GM19467 (cell line): Measurements from ENCODE around the gene UMODL1.

Experiments
- ATAC-seq: cut with Tn5 transposase; IDR thresholded peaks from one replicate; pipeline ENCODE4 v1.9.1; 2021; ENCODE audit warnings: mild to moderate bottlenecking, moderate library complexity; ENCODE audit not compliant: unreplicated experiment

UMODL1 gene

DNA sequence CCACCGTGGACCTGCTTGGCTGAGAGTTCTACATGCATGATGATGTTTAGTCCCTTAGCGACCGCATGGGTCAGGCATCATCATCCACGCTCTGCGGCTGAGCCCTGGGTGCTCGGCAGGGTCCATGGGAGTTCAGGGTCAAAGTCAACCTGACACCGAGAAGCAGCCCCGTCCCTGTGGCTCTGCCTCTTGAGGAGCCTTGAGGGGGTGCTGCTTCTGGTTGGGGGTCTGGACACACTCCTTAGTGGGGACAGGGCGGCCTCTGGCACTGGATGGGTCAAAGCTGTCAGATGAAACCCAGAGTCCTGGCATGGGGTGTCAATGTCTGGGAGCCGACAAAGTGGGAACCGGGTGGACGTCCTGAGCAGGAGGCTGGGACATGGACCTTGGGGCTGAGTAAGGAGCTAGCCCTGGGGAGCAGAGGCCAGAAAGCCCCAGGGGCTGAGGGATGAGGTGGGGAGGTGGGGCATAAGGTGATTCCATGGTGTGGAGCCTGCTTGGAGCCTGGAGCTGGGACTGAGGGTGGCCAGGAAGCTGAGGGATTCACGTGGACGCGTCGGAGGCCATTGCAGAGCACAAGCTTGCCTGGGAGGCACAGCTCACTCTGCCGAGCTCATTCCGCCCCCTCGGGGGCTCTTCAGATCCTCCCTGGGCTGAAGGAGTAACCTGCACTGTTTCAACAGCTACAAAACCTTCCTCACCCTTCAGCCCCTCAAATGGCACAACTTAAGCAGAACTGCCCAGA, 53.9 kb downstream of the UMODL1 start:
- ATAC-seq = no peak

DNA sequence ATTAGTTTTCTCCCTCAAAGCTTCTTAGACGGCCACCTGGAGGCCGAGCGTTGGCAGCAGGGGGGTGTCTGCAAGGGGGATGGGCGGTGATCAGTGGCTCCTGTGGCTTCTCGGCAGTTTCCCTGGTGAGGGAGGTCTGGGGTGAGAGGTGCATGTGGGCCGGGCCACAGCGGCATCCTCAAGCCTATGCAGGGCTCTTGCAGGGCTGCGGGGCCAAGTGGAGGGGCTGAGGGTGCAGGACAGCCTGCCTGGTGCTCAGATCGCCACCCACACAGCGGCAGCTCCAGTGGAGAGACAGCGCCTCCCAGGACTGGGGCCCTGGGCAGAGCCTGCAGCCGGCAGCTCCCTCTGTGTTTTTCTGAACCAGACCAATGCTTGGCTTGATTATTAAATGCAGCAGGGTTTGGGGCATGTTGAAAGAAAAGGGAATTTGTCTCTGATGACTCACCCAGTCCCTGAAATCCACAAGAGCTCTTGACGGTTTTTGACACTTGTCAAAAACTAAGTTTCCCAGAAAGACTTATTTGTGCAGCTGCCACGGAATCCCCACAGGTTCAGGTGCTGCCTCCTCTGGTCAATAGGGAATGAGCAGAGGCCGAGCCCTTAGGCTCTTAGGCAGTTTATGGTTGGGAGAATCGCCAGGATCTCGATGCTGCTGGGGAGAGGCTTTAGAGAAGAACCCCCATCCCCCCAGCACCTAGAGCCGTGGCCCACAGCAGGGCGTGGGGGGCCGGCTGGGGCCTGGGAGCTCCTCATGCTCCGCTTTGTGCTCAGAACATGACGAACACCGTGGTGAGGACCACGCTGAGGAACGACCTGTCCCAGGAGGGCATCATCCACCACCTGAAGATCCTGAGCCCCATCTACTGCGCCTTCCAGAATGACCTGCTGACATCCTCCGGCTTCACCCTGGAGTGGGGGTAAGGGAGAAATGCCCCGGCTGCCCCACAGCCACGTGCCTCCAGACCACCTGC, 54.7 kb downstream of the UMODL1 start:
- no peak for ATAC-seq

DNA sequence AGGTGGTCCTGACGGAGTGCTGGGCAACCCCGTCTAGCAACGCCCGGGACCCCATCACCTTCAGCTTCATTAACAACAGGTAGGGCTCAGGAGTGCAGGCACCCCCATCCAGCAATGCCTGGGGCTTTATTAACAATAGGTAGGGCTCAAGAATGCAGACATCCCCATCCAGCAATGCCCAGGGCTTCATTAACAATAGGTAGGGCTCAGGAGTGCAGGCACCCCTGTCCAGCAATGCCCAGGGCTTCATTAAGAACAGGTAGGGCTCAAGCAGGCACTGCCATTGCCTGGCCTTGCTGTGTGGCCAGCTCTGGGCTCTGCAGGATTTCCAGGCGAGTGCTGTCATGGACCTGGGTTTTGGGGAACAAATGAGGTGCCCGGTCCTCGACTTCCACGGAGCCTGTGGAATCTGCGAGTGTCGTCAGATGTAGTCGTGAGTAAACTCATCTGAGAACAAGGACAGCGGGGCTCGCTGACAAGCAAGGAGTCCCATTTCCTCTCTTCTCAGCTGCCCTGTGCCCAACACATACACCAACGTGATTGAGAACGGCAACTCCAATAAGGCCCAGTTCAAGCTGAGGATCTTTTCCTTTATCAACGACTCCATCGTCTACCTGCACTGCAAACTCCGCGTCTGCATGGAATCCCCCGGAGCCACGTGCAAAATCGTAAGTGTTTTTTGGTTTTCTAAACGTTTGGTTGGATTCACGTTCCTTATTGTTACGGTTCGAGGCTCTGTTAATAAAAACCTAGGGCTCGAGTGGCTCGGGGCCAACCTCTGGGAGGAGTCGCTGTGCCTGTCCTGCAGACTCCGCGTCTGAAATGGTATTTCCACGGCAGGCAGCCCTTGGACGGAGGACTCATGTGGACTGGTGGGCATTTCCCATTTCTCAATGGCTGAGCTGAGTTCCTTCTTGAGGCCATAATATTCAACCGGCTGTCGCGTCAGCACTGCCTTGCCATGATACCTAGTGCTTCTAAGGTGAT, 56.3 kb downstream of the UMODL1 start:
- no peak for ATAC-seq

DNA sequence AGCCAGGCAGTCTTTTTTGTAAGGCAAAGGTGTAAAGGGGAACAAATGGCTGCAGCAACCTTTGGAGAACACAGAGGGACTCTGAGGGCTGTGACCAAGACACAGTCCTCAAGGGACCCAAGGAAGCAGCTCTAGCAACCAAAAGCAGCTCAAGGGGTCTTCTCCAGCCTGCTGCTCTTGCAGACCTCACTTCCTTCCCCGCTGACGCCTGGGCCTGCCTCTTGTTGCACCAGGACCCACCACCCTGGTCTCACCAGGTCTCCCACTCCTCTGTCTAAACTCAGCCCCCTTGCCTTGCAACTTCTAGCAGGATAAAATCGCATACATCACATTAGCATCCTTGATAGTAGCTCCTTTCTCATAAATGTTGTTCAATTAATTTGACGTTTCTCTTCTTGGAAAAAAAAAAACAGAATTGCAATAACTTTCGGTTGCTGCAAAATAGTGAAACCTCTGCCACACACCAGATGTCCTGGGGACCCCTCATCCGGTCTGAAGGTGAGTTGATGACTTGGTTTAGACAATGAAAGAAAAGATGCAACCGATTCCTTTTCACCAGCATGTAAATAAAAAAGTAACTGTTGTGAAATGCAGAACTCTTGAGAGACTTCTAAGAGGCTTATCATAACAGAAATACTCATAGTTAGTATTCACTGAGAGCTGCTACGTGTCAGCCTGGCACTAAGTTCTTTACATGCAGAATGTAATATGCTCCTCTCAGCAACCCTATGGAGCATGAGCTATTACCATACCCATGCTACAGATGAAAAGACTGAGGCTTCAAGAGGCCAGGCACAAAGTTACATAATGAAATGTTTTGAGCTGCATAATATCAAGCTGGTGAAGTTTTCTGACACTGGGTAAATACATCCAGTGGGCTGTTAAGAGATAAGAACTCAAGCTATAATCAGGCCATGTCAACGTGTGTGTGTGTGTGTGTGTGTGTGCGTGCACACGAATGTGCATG, 58.5 kb downstream of the UMODL1 start:
- ATAC-seq = no peak

DNA sequence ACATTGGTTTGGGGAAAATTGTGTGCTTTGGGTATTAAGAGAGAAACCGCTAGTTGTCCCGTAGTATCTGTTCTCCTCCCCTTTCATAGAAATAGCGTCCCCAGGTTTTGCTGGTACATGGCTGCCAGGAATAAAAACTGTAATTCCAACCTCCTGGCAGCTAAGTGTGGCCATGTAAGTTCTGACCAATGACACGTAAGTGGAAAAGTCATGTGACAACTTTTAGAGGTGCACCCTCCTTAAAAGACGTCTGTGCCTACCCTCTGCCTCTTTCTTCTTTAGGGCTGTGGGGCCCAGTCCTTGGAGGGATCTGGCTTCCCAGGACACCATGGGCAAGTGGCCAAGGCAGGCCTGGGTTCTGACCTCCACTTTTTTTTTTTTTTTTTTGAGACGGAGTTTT, 59.3 kb downstream of the UMODL1 start:
- no peak for ATAC-seq

DNA sequence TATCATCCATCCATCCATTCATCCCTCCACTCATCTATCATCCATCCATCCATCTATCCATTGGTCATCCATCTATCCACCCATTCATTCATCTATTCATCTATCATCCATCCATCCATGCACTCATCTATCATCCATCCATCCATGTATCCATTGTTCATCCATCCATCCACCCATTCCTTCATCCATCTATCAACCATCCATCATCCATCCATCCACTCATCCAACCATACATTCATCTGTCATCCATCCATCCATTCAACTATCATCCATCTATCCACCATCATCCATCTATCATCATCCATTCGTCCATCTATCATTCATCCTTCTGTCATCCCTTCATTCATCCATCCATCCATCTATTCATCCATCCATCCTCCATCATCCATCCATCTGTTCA, 61.1 kb downstream of the UMODL1 start:
- ATAC-seq = no peak

DNA sequence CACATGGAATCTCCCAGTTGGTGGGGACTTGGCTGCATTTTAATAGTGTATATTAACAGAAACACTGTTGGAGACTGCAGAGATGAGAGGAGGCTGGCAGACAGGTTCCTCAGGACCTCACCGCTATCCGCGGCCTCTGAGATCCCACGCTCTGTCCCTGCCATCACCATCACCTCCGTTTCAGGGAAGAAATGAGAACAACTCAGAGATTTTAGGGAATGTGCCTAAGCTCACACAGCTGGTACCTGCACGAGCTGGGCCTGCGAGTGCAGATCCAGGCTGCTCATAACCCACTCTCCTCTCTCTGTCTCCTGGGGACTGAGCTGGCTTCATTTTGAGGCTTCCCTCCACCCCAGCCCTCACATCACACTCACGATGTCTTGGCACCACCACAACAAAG, 62.0 kb downstream of the UMODL1 start:
- ATAC-seq = no peak

DNA sequence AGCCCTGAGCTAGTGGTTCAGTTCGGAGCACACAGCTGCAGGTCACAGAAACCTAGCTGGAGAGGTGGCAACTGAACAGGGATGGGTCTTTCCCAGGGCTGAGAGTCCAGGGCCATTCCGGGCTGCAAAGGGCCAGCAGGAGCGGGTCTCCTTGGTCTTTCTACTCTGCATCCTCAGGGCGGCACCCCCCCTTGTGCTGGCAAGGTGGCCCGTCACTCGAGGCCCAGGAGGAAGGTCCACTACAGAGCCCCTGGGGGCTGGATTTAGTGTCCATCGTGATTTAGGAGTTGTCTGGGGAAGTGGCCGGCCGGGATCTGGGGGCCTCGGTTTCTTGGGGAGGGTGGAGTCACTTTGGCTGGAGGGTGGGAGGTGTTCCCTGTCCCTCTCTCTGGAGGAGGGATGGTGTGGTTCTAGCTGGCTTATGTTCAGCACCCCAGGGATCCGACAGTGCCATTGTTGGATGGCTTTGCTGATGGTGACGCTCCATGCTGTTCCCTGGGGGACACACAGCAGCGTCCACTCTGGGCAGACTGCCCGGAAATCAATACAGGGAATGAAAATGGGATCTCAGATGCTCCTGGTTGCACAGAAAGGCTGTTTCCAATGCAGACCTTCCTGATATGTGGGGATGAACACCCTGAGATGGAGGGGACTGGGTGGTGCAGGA, 64.4 kb downstream of the UMODL1 start:
- ATAC-seq = no peak

DNA sequence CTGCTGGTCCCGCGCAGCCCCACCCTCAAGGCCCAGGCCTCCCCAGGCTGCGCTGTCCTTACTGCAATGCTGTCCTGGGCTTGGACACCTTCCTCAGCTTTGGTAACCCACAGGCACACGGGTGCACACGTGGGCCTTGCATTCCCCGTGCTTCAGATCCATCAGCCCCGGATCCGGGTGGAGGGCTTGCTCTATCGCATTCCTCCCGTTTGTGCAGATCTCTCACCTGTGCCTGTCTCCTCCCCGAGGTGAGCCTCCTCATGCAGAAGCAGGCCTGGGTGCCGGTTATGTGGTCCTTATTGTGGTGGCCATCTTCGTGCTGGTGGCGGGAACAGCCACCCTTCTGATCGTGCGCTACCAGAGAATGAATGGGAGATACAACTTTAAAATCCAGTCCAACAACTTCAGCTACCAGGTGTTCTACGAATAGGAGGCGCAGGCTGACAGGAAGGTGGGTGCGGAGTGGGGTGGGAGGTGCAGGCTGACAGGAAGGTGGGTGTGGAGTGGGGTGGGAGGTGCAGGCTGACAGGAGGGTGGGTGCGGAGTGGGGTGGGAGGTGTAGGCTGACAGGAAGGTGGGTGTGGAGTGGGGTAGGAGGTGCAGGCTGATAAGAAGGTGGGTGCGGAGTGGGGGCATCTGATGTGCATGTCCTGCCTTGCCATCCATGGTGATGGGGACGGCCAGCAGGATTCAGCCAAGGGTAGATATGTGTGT, 66.2 kb downstream of the UMODL1 start:
- ATAC-seq = no peak

DNA sequence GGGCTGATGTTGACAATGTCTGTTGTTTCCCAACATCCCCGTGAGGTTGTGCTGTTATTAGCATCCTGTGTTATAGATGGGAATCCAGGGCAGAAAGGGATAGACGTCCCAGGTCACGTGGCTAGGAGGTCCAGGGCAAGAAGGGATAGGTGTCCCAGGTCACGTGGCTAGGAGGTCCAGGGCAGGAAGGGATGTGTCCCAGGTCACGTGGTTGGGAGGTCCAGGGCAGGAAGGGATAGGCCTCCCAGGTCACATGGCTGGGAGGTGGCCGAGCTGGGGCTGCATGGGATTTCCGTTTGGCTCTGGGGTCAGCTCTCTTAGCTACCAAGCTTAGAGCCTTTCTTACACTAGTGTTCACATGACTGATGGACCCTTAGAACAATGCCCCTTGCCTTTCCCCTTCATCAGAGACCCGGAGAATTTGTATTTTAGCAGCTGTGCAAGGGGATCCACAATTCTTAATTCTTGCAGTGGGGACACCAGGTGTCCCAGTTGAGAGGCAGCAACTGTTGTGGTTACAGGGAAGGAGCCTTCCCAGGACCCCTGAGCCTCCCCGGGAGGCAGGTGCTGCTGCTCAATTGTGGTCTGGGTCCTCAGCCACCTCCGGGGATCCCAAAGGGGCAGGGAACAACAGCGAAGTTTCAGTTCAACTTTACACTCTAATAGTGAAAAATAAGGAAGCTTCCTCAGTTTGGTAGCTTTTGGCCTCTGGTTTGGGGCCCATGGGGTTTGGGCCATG, 69.2 kb downstream of the UMODL1 start:
- ATAC-seq = no peak

DNA sequence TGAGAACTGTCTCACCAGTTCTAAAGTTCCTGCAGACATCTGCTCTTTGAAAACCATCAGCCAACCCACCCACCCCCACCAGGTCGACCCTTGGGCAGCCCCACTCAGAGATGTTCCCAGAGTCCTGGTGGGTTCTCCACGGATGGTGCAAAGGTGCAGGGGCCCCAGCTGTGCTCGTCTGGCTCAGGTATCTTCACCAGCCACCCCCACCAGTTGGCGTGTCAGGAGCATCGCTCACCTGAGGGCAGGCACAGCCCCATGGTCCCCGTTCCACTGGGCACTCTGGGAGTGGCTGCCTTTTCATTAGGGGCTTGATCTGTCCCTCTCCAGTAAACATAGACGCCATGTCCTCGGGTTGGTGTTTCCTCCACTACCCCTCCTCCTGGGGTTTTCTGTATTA, 70.5 kb downstream of the UMODL1 start:
- ATAC-seq = no peak

DNA sequence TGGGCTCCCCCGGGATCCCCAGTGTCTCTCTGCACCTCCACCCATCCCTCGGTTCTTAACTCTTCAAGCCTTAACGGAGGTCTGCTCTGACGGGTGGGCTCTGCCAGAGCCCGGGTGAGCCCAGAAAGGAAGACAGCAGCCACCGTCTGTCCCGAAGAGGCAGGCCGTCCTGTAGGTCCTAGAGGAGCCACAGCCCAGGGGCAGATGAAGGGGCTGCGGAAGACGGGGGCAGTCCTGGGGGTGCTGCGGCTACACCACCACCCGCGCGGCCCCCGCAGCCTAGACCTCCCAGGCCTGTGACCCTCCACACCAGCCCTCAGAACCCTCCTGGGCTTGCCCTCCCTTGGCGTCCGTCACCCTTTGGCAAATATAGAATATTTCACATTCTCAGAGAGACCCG, 71.0 kb downstream of the UMODL1 start:
- ATAC-seq = no peak

DNA sequence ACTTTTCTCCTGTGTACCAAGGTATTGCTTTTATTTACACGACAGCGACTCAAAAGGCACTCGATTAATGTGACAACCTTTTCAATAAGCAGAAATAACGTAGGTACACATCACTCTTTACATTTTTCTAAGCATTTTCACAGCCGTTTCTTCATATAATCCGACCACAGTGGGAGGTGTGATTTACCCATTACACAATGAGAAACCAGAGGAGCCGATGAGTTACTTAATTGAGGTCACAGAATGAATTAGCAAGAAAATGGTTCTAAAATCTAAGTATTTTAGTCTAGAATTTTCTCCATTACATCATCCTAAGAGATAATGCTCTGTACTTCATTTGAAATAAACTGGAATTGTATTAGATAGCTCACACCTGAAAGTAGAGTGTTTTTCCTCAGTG, 71.5 kb downstream of the UMODL1 start:
- no peak for ATAC-seq

DNA sequence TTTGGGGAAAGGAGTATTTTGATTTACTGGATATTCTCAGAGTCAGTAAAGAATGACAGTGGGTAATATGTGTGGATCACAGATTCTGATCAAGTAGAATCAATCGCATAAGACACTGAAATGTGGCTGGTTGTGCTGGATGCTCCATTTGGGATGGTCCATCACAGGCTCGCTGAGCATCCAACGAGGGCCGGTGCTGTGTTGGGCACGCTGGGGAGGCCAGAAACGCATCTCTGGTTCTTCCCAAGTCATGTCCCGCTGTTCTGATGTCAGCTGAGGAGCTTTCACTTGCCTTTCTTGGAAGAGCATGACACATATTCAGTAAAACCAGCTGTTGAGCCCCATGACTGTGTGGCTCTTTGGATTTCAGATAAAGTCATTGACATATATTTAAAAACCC, 72.0 kb downstream of the UMODL1 start:
- ATAC-seq = no peak

DNA sequence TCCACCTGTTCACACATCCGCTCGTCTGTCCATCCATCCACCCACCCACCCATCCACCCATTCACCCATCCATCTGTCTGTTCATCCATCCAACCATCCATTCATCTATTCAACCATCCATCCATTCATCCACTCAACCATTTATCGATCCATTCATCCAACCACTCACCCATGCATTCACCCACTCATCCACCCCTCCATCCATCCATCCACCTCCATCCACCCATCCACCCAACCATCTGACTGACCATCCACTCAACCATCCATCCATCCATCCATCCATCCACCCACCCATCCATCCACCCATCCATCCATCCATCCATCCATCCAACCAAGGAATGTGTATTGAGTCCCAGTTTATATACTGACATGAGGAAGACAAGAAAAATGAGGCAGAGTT, 73.1 kb downstream of the UMODL1 start:
- ATAC-seq = no peak

DNA sequence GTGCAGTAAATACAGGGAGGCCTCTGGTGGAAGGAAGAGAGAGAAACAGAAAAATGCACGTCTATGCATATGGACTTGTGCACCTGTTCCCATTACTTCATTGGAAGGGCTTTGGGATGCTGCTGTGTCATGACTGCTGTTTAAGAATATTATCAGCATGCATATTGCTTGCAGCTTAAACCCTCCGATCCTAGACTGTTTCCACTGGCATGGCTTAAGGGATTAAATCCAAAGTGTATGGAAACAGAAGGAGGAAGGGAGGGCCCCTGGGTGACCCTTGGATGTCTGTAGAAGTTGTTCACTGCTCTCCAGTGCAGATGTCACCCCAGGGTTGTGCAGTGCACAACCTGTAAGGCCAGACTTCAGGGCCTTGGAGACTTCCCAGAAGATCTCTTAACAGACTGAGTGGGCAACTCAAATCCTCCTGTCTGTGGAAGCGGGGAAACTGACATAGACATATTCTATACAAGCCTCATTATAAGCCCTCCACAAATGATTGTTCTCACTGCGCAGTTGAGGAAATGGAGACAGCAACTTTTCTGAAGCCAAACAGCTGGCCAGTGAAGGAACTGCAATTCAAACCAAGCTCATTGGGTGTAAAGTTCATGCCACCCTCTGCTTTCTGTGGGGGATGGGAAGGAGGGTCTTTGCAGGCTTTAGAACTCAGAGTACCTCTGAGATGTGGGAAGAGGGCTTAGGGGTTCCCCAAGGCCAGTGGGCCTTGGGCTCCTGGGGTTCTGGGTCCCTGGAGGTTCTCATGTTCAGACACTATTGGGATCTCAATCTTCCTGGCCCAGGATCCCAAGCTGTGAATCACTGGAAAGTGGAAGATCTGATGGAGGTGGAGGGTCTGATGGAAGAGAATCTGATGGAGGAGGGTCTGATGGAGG, 73.8 kb downstream of the UMODL1 start:
- no peak for ATAC-seq
